ENCODE measurements around the gene TEX12.
"Not testable (repeated sequence)": the region's sequence is repeated elsewhere in the genome, so short reads cannot be mapped to it uniquely, and the experiment has no call there.

TEX12 gene

DNA sequence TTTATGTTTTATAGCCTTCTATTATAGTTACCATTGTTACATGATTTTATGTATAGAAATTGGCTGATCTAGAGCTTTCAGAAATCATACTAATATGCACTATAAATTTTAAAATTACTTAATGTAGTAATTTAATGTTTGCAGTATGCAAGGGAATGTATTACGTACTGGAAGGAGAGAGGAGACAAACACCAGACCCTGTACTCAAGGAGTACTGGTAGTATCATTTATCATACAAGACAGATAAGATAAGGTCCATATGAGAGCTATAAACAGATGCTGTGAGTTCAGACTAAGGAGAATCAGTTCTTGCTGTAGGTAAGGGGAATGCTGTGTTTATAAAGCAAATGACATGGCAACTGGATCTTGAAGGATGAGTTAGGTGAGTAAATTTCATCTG is 8.9 kb downstream of the TEX12 start:
- no peaks in the 10 kb centered on the region for H3K9me3 Mint-ChIP-seq
- no peak for DNase-seq (ENCODE audit: low spot score in 2 of 2)

DNA sequence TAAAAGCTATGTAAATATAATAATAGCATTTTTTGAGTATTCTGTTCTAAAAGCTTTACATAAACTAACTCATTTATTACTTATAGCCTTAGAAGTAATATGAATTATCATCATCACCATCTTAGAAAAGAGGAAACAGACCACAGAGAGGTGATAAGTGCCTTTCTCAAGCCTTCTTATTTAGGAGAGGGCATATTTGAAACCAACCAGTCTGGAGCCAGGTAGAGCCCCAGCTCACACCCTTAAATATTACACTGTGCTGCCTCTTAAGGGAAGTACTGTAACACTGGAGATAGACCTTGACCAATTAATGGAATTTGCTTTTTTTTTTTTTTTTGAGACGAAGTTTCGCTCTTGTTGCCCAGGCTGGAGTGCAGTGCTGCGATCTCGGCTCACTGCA is 10.4 kb downstream of the TEX12 start:
- Mint-ChIP-seq H3K4me1 (peaks cover 20% of the 10 kb centered on the region), H3K27me3 (peaks cover 7% of the 10 kb centered on the region), H3K36me3 (no peaks in the 10 kb centered on the region), H3K27ac (no peak overlapping the region), H3K9me3 (no peaks in the 10 kb centered on the region), H3K4me3 (no peak overlapping the region)
- ATAC-seq (ENCODE audit: low read depth), result no peak
- no peak for DNase-seq (ENCODE audit: low spot score in 2 of 2)

More for the DNA sequence above, 8.9 kb downstream of the TEX12 start:
- Mint-ChIP-seq H3K27me3 (peaks cover 7% of the 10 kb centered on the region), H3K36me3 (no peaks in the 10 kb centered on the region), H3K27ac (peak overlapping the region; percentile 0), H3K4me1 (peaks cover 17% of the 10 kb centered on the region), H3K4me3 (no peak overlapping the region)
- no peak for ATAC-seq (ENCODE audit: low read depth)

DNA sequence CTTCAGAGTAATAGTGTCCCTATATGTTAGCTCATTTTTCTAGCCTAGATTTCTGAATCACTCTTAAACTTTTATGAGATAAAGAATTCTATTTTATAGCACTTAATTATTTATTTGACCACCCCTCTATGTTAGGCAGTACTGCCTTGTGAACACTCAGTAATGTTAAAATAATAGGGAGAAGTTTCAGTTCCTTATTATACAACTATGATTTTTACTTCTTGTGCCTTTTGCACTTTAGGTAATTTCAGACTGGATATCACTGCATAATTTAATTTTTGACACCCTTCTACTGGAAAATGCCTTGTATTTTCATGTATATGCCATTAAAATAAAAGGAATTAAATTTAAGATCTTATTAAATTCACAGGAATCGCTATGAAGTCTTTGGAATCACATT is 11.3 kb downstream of the TEX12 start:
- H3K4me1 Mint-ChIP-seq, result peaks cover 24% of the 10 kb centered on the region
- DNase-seq (ENCODE audit: low spot score in 2 of 2) (no peak), ATAC-seq (ENCODE audit: low read depth) (no peak)
- no peaks in the 10 kb centered on the region for H3K36me3 Mint-ChIP-seq
- no peak overlapping the region for H3K27ac Mint-ChIP-seq
- no peak overlapping the region for H3K4me3 Mint-ChIP-seq
- H3K9me3 Mint-ChIP-seq, result no peaks in the 10 kb centered on the region
- H3K27me3 Mint-ChIP-seq, result peaks cover 7% of the 10 kb centered on the region

DNA sequence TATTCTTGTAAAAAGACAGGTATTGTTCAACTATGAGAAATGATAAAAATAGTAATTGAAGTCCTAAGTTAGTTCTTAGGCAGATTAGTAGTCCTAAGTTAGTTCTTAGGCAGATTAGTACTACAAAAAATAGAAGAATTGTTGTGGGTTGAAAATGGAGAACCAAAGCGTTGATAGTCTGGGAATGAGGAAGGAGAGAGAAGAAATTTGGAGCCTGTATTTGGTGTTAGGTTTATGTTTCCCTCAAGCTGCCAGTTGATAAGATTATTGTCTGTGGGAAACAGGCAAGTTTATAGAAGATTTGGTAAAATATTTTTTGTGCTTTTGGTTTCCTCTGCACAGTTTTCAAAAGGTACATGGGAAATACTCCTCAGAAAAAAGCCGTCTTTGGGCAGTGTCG is 11.8 kb downstream of the TEX12 start:
- Mint-ChIP-seq H3K27ac (no peak overlapping the region), H3K9me3 (no peaks in the 10 kb centered on the region), H3K4me3 (no peak overlapping the region), H3K36me3 (no peaks in the 10 kb centered on the region), H3K27me3 (peaks cover 7% of the 10 kb centered on the region), H3K4me1 (peaks cover 24% of the 10 kb centered on the region)
- DNase-seq (ENCODE audit: low spot score in 2 of 2), result no peak
- ATAC-seq (ENCODE audit: low read depth), result no peak

DNA sequence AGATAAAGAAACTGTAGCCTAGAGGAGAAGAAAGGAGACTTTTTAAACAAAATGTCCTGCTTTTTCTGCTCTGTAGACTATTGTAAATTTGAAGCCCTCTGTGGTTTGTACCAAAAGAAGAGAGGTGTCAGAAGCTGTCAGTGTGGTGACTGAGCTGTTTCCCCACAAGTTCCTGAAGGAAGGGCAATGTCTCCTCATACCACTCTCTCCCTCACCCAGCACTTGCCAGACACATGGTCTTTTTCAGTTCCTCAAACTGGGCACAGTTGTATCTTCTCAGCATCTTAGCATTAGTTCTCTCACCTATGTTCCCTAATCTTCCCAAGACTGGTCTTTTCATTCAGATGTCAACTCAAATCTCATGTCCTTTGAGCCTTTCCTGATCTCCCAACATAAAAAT is 12.4 kb downstream of the TEX12 start:
- Mint-ChIP-seq H3K27ac (no peak overlapping the region), H3K4me3 (no peak overlapping the region), H3K36me3 (no peaks in the 10 kb centered on the region), H3K9me3 (no peaks in the 10 kb centered on the region), H3K4me1 (peaks cover 23% of the 10 kb centered on the region), H3K27me3 (peaks cover 6% of the 10 kb centered on the region)
- peak in 1 of 2 donors; percentile 17 for DNase-seq (ENCODE audit: low spot score in 2 of 2)
- peak; percentile 82 for ATAC-seq (ENCODE audit: low read depth)

DNA sequence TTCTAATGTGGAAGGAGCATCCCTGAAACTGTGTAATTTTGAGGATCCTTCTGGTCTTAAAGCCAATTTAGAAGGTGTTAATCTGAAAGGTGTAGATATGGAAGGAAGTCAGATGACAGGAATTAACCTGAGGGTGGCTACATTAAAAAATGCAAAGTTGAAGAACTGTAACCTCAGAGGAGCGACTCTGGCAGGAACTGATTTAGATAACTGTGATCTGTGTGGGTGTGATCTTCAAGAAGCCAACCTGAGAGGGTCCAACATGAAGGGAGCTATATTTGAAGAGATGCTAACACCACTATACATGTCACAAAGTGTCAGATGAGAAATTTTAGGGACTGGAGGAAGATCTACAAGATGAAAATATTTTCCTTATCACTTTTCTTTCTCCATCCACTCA is 15.7 kb downstream of the TEX12 start:
- ATAC-seq (ENCODE audit: low read depth) (no peak), DNase-seq (ENCODE audit: low spot score in 2 of 2) (no peak)
- no peaks in the 10 kb centered on the region for H3K36me3 Mint-ChIP-seq
- H3K27ac Mint-ChIP-seq, result peak overlapping the region; percentile 25
- H3K4me1 Mint-ChIP-seq, result peaks cover 14% of the 10 kb centered on the region
- no peak overlapping the region for H3K4me3 Mint-ChIP-seq
- peaks cover 2% of the 10 kb centered on the region for H3K27me3 Mint-ChIP-seq
- no peaks in the 10 kb centered on the region for H3K9me3 Mint-ChIP-seq

DNA sequence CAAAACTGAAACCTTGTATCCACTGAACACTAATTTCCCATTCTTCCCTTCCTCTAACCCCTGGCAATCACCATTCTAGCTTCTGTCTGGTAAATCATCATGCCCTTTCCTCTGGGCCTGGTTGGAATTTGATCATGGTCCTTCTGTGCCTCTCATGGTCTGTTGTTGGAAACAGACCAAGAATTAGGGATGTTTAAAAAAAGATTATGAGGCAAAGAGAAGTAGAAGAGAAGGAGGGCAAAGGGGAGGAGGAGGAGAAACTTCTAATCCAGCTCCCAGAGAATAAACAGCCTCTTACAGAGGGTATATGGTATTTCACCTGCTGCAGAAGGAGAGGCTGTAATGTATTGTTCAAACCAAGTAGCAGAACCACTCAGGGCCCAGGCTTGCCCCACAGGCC is 18.7 kb downstream of the TEX12 start:
- no peak overlapping the region for H3K27ac Mint-ChIP-seq
- peaks cover 7% of the 10 kb centered on the region for H3K4me1 Mint-ChIP-seq
- DNase-seq (ENCODE audit: low spot score in 2 of 2) (no peak), ATAC-seq (ENCODE audit: low read depth) (no peak)
- no peaks in the 10 kb centered on the region for H3K9me3 Mint-ChIP-seq
- peaks cover 6% of the 10 kb centered on the region for H3K27me3 Mint-ChIP-seq
- H3K4me3 Mint-ChIP-seq, result no peak overlapping the region
- no peaks in the 10 kb centered on the region for H3K36me3 Mint-ChIP-seq

DNA sequence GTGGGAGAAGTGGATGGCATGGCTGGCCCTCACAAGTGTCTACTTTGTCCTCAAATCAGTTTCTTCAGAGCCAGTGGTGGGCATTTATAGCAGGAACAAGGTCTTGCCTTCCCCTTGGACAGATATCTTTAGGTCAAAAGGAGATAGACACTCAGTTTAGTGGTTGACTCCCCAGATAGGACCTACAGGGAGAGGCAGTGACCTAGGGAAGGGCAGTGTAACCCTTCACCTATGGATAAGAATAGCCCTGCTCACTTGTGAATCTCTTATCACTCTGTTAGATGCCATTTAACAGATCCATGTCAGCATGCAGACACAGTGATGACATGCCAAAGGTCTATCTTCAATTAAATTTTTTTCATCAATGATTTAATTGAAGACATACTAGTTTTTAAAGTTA is 19.1 kb downstream of the TEX12 start:
- Mint-ChIP-seq H3K4me1 (peaks cover 7% of the 10 kb centered on the region), H3K27ac (no peak overlapping the region), H3K36me3 (no peaks in the 10 kb centered on the region), H3K9me3 (no peaks in the 10 kb centered on the region), H3K27me3 (peaks cover 6% of the 10 kb centered on the region), H3K4me3 (no peak overlapping the region)
- ATAC-seq (ENCODE audit: low read depth) (no peak), DNase-seq (ENCODE audit: low spot score in 2 of 2) (no peak)

DNA sequence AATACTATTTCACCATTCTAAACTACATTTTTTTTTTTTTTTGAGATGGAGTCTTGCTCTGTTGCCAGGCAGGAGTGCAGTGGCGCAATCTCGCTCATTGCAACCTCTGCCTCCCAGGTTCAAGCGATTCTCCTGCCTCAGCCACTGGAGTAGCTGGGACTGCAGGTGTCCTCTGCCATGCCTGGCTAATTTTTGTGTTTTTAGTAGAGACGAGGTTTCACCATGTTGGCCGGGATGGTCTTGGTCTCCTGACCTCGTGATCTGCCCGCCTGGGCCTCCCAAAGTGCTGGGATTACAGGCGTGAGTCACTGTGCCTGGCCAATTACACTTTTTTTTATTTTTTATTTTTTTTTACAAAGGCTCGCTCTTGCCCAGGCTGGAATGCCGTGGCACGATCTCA is 27.9 kb downstream of the TEX12 start:
- H3K27me3 Mint-ChIP-seq; H3K4me1 Mint-ChIP-seq; H3K4me3 Mint-ChIP-seq; DNase-seq (ENCODE audit: low spot score in 2 of 2); H3K27ac Mint-ChIP-seq; H3K36me3 Mint-ChIP-seq; H3K9me3 Mint-ChIP-seq; ATAC-seq (ENCODE audit: low read depth): not testable (repeated sequence)

DNA sequence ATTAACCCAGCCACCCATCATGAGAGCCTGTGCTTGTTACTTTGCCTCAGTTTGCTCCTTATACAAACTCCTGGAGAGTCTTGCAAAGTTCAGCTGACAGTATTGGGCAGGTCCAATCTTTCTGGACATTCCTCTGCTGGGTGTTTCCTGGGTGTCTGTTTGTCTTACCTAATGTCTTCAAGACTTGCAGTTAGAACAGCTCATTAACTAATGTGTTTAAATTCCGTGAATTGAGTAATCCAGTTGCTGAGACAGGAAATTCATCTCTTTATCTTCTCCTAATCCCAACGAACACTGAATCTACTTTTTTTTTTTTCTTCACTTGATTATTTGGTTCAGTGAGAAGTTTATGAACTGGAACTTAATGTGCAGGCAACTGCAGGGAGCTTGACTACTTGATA is 28.8 kb downstream of the TEX12 start:
- DNase-seq (ENCODE audit: low spot score in 2 of 2) (no peak), ATAC-seq (ENCODE audit: low read depth) (no peak)
- Mint-ChIP-seq H3K36me3 (no peaks in the 10 kb centered on the region), H3K4me3 (no peak overlapping the region), H3K9me3 (no peaks in the 10 kb centered on the region), H3K27me3 (peaks cover 9% of the 10 kb centered on the region), H3K27ac (no peak overlapping the region), H3K4me1 (no peaks in the 10 kb centered on the region)

DNA sequence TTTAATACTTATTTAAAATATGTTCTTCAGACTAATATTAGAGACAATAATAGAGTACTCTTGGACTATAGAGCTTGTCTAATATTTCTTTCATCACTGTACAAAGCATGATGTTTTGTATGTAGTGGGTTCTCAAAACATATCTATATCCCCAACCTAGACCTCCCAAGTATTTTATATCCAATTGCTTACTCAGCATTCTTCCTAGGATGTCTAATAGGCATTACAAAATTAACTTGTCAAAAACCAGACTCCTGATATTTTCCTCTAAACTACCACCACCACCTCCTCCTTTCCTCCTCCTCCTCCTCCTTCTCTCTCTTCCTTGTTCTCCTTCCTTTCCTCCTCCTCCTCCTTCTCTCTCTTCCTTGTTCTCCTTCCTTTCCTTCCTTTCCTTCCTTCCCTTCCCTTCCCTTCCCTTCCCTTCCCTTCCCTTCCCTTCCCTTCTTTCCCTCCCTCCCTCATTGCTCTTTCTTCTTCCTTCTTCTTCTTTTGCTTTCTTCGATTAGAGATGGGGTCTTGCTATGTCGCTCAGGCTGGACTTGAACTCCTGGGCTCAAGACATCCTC is 29.4 kb downstream of the TEX12 start:
- ATAC-seq (ENCODE audit: low read depth) (no peak), DNase-seq (ENCODE audit: low spot score in 2 of 2) (no peak)
- Mint-ChIP-seq H3K36me3 (no peaks in the 10 kb centered on the region), H3K9me3 (no peaks in the 10 kb centered on the region), H3K4me3 (no peak overlapping the region), H3K27ac (no peak overlapping the region), H3K27me3 (peaks cover 9% of the 10 kb centered on the region), H3K4me1 (no peaks in the 10 kb centered on the region)

DNA sequence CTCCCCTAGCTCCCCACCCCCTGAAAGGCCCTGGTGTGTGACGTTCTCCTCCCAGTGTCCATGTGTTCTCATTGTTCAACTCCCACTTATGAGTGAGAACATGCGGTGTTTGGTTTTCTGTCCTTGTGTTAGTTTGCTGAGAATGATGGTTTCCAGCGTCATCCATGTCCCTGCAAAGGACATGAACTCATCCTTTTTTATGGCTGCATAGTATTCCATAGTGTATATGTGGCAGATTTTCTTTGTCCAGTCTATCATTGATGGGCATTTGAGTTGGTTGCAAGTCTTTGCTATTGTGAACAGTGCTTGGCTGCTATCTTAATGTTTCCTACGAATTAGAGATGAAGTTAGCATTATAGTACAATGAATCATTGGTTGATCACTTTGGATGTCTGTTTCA is 31.9 kb downstream of the TEX12 start:
- H3K9me3 Mint-ChIP-seq; H3K4me3 Mint-ChIP-seq; H3K36me3 Mint-ChIP-seq; H3K4me1 Mint-ChIP-seq; H3K27me3 Mint-ChIP-seq; ATAC-seq (ENCODE audit: low read depth); DNase-seq (ENCODE audit: low spot score in 2 of 2); H3K27ac Mint-ChIP-seq: not testable (repeated sequence)

DNA sequence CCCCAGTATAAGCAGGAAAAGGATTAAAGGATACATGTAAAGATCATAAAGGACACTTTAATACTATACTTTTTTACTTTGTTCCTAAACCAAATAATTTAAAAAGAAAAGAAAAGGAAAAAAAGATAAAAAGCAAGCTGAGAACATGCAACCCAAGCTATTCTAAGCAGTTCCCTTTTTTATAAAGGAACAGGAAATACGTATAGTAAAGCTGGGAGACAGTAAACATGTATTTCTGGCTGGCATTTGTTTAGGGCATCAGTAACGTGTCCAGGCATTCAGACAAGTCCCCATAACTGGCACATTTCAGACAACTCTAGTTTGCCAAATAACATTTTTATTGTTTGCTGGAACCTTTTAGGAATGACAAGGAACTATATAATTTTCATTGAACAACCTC is 33.1 kb downstream of the TEX12 start:
- ATAC-seq (ENCODE audit: low read depth) (no peak), DNase-seq (ENCODE audit: low spot score in 2 of 2) (no peak)
- no peak overlapping the region for H3K4me3 Mint-ChIP-seq
- no peaks in the 10 kb centered on the region for H3K9me3 Mint-ChIP-seq
- H3K27me3 Mint-ChIP-seq, result peaks cover 9% of the 10 kb centered on the region
- no peaks in the 10 kb centered on the region for H3K4me1 Mint-ChIP-seq
- H3K27ac Mint-ChIP-seq, result no peak overlapping the region
- H3K36me3 Mint-ChIP-seq, result no peaks in the 10 kb centered on the region

DNA sequence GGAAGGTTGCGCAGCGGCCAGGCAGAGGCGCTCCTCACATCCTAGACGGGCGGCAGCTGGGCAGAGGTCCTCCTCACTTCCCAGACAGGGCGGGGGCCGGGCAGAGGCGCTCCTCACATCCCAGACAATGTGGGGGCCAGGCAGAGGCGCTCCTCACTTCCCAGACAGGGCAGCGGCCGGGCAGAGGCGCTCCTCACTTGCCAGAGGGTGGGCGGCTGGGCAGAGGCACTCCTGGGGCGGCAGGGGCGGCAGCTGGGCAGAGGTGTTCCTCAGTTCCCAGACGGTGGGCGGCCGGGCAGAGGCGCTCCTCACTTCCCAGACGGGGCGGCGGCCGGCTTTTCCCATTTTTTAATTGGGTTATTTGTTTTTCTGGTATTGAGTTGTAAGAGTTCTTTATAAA is 38.9 kb downstream of the TEX12 start:
- Mint-ChIP-seq H3K36me3 (no peaks in the 10 kb centered on the region), H3K4me3 (no peak overlapping the region), H3K27me3 (no peaks in the 10 kb centered on the region), H3K27ac (no peak overlapping the region), H3K4me1 (no peaks in the 10 kb centered on the region), H3K9me3 (no peaks in the 10 kb centered on the region)
- DNase-seq (ENCODE audit: low spot score in 2 of 2), result no peak
- ATAC-seq (ENCODE audit: low read depth), result no peak

DNA sequence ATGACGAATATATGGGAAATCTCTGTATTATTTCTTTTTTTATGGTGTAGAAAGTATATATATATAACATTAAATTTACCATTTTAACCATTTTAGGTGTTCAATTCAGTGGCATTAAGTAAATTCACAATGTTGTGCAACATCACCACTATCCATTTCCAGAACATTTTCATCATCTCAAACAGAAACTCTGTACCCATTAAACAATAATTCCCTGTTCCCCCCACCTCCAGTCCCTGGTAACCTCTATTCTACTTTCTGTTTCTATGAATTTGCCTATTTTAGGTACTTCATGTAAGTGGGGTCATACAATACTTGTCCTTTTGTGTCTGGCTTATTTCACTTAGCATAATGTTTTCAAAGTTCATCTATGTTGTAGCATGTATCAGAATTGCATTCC is 43.7 kb downstream of the TEX12 start:
- ATAC-seq (ENCODE audit: low read depth), result no peak
- H3K27me3 Mint-ChIP-seq, result peaks cover 2% of the 10 kb centered on the region

More for the DNA sequence above, 43.7 kb downstream of the TEX12 start:
- Mint-ChIP-seq H3K4me3 (no peak overlapping the region), H3K36me3 (no peaks in the 10 kb centered on the region), H3K27ac (no peak overlapping the region), H3K9me3 (no peaks in the 10 kb centered on the region), H3K4me1 (no peaks in the 10 kb centered on the region)
- DNase-seq (ENCODE audit: low spot score in 2 of 2), result no peak

Data from memory B cell (primary cell).